H9 (cell line): ENCODE measurements around the gene SNX17. TPM values are rescaled to one million over a fixed set of nuclear protein-coding genes. Genes with fewer than 3 reads are reported as not detected.

Source experiments
- DNase-seq: peaks from one replicate; pipeline ENCODE4 v3.0.0-alpha.2; 2017
- H2AFZ ChIP-seq: one replicate; pipeline ENCODE4 v1.6.1; 2013; ENCODE audit warnings: mild to moderate bottlenecking, low read length, control low read depth, moderate library complexity
- H2AK5ac ChIP-seq: 2 replicates; pipeline ENCODE4 v1.6.1; 2013; ENCODE audit warnings: low read length, control low read depth, mixed read lengths; ENCODE audit not compliant: insufficient read length
- H2BK120ac ChIP-seq: one replicate; pipeline ENCODE4 v1.6.1; 2013; ENCODE audit warnings: low read depth, mild to moderate bottlenecking, low read length, control low read depth, inconsistent platforms; ENCODE audit not compliant: poor library complexity, severe bottlenecking
- H2BK12ac ChIP-seq: 2 replicates; pipeline ENCODE4 v1.6.1; 2013; ENCODE audit warnings: low read length, control low read depth, mixed read lengths, low read depth; ENCODE audit not compliant: insufficient read length
- H2BK15ac ChIP-seq: 2 replicates; pipeline ENCODE4 v1.6.1; 2013; ENCODE audit warnings: low read depth, low read length, control low read depth
- H2BK20ac ChIP-seq: one replicate; pipeline ENCODE4 v1.6.1; 2013; ENCODE audit warnings: low read depth, mild to moderate bottlenecking, low read length, control low read depth, inconsistent platforms; ENCODE audit not compliant: poor library complexity, severe bottlenecking
- H2BK5ac ChIP-seq: 2 replicates; pipeline ENCODE4 v1.6.1; 2013; ENCODE audit warnings: low read length, control low read depth, mixed read lengths; ENCODE audit not compliant: insufficient read length
- H3K14ac ChIP-seq: 2 replicates; pipeline ENCODE4 v1.6.1; 2013; ENCODE audit warnings: low read length, control low read depth; ENCODE audit not compliant: insufficient read depth
- H3K18ac ChIP-seq: 2 replicates; pipeline ENCODE4 v1.6.1; 2013; ENCODE audit warnings: low read depth, mild to moderate bottlenecking, mixed read lengths, low read length, control low read depth; ENCODE audit not compliant: insufficient read length
- H3K23ac ChIP-seq: 2 replicates; pipeline ENCODE4 v1.6.1; 2013; ENCODE audit warnings: low read length, control low read depth, mixed read lengths, low read depth; ENCODE audit not compliant: insufficient read length
- H3K23me2 ChIP-seq: 2 replicates; pipeline ENCODE4 v1.6.1; 2013; ENCODE audit warnings: low read depth, mild to moderate bottlenecking, mixed read lengths, low read length, control low read depth; ENCODE audit not compliant: insufficient read length, poor library complexity, severe bottlenecking
- H3K27ac ChIP-seq: 2 replicates; pipeline ENCODE4 v1.5.1; 2013; ENCODE audit warnings: low read length, control low read depth, mixed read lengths, low read depth; ENCODE audit not compliant: insufficient read length
- H3K27me3 ChIP-seq: 2 replicates; pipeline ENCODE4 v1.6.1; 2013; ENCODE audit warnings: low read length, control low read depth, inconsistent platforms; ENCODE audit not compliant: insufficient read depth
- H3K4ac ChIP-seq: 2 replicates; pipeline ENCODE4 v1.6.1; 2013; ENCODE audit warnings: low read depth, mild to moderate bottlenecking, control low read depth, inconsistent platforms, low read length, moderate library complexity
- H3K4me1 ChIP-seq: 2 replicates; pipeline ENCODE4 v1.6.1; 2013; ENCODE audit warnings: low read length, control low read depth, inconsistent platforms; ENCODE audit not compliant: insufficient read depth
- H3K4me2 ChIP-seq: 2 replicates; pipeline ENCODE4 v1.6.1; 2013; ENCODE audit warnings: low read length, control low read depth, mixed read lengths; ENCODE audit not compliant: insufficient read length, insufficient read depth
- H3K56ac ChIP-seq: 2 replicates; pipeline ENCODE4 v1.6.1; 2013; ENCODE audit warnings: low read depth, mild to moderate bottlenecking, mixed read lengths, low read length, control low read depth; ENCODE audit not compliant: insufficient read length
- H3K79me1 ChIP-seq: 2 replicates; pipeline ENCODE4 v1.6.1; 2013; ENCODE audit warnings: low read depth, mild to moderate bottlenecking, moderate library complexity, low read length, control low read depth, inconsistent platforms; ENCODE audit not compliant: insufficient read depth, poor library complexity, severe bottlenecking
- H3K79me2 ChIP-seq: 2 replicates; pipeline ENCODE4 v1.6.1; 2013; ENCODE audit warnings: low read length, control low read depth, inconsistent platforms; ENCODE audit not compliant: insufficient read depth
- H3K9ac ChIP-seq: 2 replicates; pipeline ENCODE4 v1.6.1; 2013; ENCODE audit warnings: low read length, control low read depth, mixed read lengths; ENCODE audit not compliant: insufficient read length; ENCODE audit errors: extremely low read depth
- H3K9me3 ChIP-seq: one replicate; pipeline ENCODE4 v1.6.1; 2013; ENCODE audit warnings: low read depth, low read length, inconsistent platforms; ENCODE audit not compliant: control insufficient read depth
- H3T11ph ChIP-seq: one replicate; pipeline ENCODE4 v1.6.1; 2013; ENCODE audit warnings: mild to moderate bottlenecking, low read length, control low read depth, inconsistent platforms
- H4K20me1 ChIP-seq: one replicate; pipeline ENCODE4 v1.6.1; 2013; ENCODE audit not compliant: control insufficient read depth, insufficient read length, insufficient read depth
- H4K5ac ChIP-seq: 2 replicates; pipeline ENCODE4 v1.6.1; 2013; ENCODE audit warnings: low read depth, mild to moderate bottlenecking, mixed read lengths, low read length, control low read depth; ENCODE audit not compliant: insufficient read length
- H4K8ac ChIP-seq: replicated peaks from 2 replicates; pipeline ENCODE4 v1.6.1; 2013; ENCODE audit warnings: low read length, control low read depth, mixed read lengths, low read depth; ENCODE audit not compliant: insufficient read length
- H4K91ac ChIP-seq: 2 replicates; pipeline ENCODE4 v1.6.1; 2013; ENCODE audit warnings: low read depth, mild to moderate bottlenecking, moderate library complexity, mixed read lengths, low read length, control low read depth; ENCODE audit not compliant: insufficient read length
- H3K27ac Mint-ChIP-seq, 3 experiments: 2 replicates in 2 of 3; 3 replicates in 1 of 3; pipeline ENCODE4 v1.8.0; 2020 to 2021; ENCODE audit warnings: mixed read lengths in 3 of 3, mild to moderate bottlenecking in 1 of 3, moderate library complexity in 1 of 3
- H3K27me3 Mint-ChIP-seq: 2 replicates; pipeline ENCODE4 v1.8.0; 2021; ENCODE audit warnings: low read depth, mild to moderate bottlenecking, moderate library complexity, mixed read lengths
- H3K36me3 Mint-ChIP-seq, 3 experiments: 2 replicates in 2 of 3; 3 replicates in 1 of 3; pipeline ENCODE4 v1.8.0; 2020 to 2021; ENCODE audit warnings: low read depth in 3 of 3, mixed read lengths in 3 of 3; ENCODE audit not compliant: insufficient read depth in 1 of 3
- H3K4me1 Mint-ChIP-seq, 2 experiments: 2 replicates each; pipeline ENCODE4 v1.8.0; 2020; ENCODE audit warnings: mixed read lengths in 2 of 2
- H3K4me3 Mint-ChIP-seq, 2 experiments: 2 replicates in 1 of 2; 3 replicates in 1 of 2; pipeline ENCODE4 v1.8.0; 2020 to 2021; ENCODE audit warnings: mild to moderate bottlenecking in 2 of 2, mixed read lengths in 2 of 2, moderate library complexity in 1 of 2
- H3K9me3 Mint-ChIP-seq, 2 experiments: 2 replicates in 1 of 2; 3 replicates in 1 of 2; pipeline ENCODE4 v1.8.0; 2020; ENCODE audit warnings: mild to moderate bottlenecking in 2 of 2, mixed read lengths in 2 of 2, moderate library complexity in 1 of 2
- CTCF ChIP-seq: fragments of 200-600 bp; sonication (generic); conservative IDR thresholded peaks from 3 replicates; pipeline ENCODE4 v1.8.0; 2021; ENCODE audit warnings: antibody characterized with exemption, mild to moderate bottlenecking
- WGBS: extraction: QIAGEN DNeasy Blood & Tissue Kit; methylation state at CpG from one replicate; pipeline ENCODE4 v1.1.7; 2013; ENCODE audit warnings: missing lambda C conversion rate, low lambda C conversion rate, mixed read lengths; ENCODE audit not compliant: insufficient read length; ENCODE audit errors: extremely low coverage; 5-methylcytosine and 5-hydroxymethylcytosine counted together
- total RNA-seq: library from RNA; stranded (reverse); gene quantifications from 2 replicates; pipeline ENCODE4 v1.2.1, GENCODE V29; 2021

The SNX17 gene
- total RNA-seq, 1 experiment from 2014 or later: 81.1 TPM

- Histone ChIP-seq H2BK5ac (no peak overlapping the region), H4K91ac (no peak overlapping the region), H2AFZ (no peak overlapping the region), H4K8ac (no peak overlapping the region), H2BK15ac (no peak overlapping the region), H3K27ac (no peak overlapping the region), H3K23me2 (no peaks in the 10 kb centered on the region), H3K4ac (no peak overlapping the region), H3K9me3 (no peaks in the 10 kb centered on the region), H3K23ac (no peak overlapping the region), H3K18ac (no peak overlapping the region), H3K56ac (no peak overlapping the region), H3K4me1 (no peaks in the 10 kb centered on the region), H3K4me2 (no peak overlapping the region), H2BK120ac (no peak overlapping the region), H3T11ph (no peak overlapping the region), H3K27me3 (no peaks in the 10 kb centered on the region), H2BK20ac (no peak overlapping the region), H3K79me2 (peaks cover 27% of the 10 kb centered on the region; the same call in 1 of the 2 replicates), H3K9ac (no peak overlapping the region), H2BK12ac (no peak overlapping the region), H3K79me1 (peaks cover 6% of the 10 kb centered on the region), H3K14ac (no peak overlapping the region), H4K5ac (no peak overlapping the region), H4K20me1 (no peaks in the 10 kb centered on the region), H2AK5ac (no peak overlapping the region)
- no peak for DNase-seq
- no peak for TF ChIP-seq CTCF
- no peaks in the 10 kb centered on the region for H3K27me3 Mint-ChIP-seq
- H3K4me3 Mint-ChIP-seq: no peak overlapping the region
- H3K27ac Mint-ChIP-seq: no peak overlapping the region
- no peaks in the 10 kb centered on the region for H3K4me1 Mint-ChIP-seq
- no CpG with 5 or more reads among the region's 9 CpGs for WGBS
- no peaks in the 10 kb centered on the region for H3K9me3 Mint-ChIP-seq
- H3K36me3 Mint-ChIP-seq: peaks cover 16 to 39% (median 22%) of the 10 kb centered on the region in 3 experiments; a peak in 6 of 7 replicates
Observed at GRCh38 chr2:27390822-27391679, 20.6 kb downstream of the SNX17 start.
